RWPE2 (cell line): ENCODE data around the gene POU6F1.

Experiments
- ATAC-seq: fragments of 200-7000 bp; cut with Tn5 transposase; 3 replicates; pipeline ENCODE4 v1.9.1; 2021; ENCODE audit warnings: low read depth
- DNase-seq: peaks from one replicate; pipeline ENCODE4 v3.0.0-alpha.2; 2020; ENCODE audit warnings: low spot score
- H3K27ac ChIP-seq: fragments of 450-650 bp; 2 replicates; pipeline ENCODE4 v1.5.1; 2017; ENCODE audit warnings: mild to moderate bottlenecking; ENCODE audit not compliant: poor library complexity, severe bottlenecking
- H3K27me3 ChIP-seq: fragments of 250-450 bp; sonication (Bioruptor Pico); 2 replicates; pipeline ENCODE4 v1.5.1; 2021; ENCODE audit warnings: mild to moderate bottlenecking, moderate library complexity; ENCODE audit not compliant: insufficient read depth, poor library complexity, severe bottlenecking
- H3K36me3 ChIP-seq: fragments of 250-450 bp; sonication (Bioruptor Pico); 2 replicates; pipeline ENCODE4 v1.5.1; 2020; ENCODE audit warnings: low read depth, mild to moderate bottlenecking, moderate library complexity
- H3K4me1 ChIP-seq: fragments of 250-450 bp; sonication (Bioruptor Pico); 2 replicates; pipeline ENCODE4 v1.5.1; 2021; ENCODE audit warnings: mild to moderate bottlenecking, moderate library complexity; ENCODE audit not compliant: insufficient read depth, poor library complexity, severe bottlenecking
- H3K4me3 ChIP-seq: fragments of 250-450 bp; sonication (Bioruptor Pico); 2 replicates; pipeline ENCODE4 v1.5.1; 2021; ENCODE audit warnings: mild to moderate bottlenecking, moderate library complexity; ENCODE audit not compliant: severe bottlenecking
- H3K9me3 ChIP-seq: fragments of 250-450 bp; sonication (Bioruptor Pico); 2 replicates; pipeline ENCODE4 v1.5.1; 2021; ENCODE audit warnings: mild to moderate bottlenecking, moderate library complexity; ENCODE audit not compliant: severe bottlenecking
- TF ChIP-seq, protein P1 (sequence below): fragments of 450-650 bp; IDR thresholded peaks from one replicate; pipeline ENCODE4 v1.5.1; 2017; ENCODE audit warnings: mild to moderate bottlenecking, moderate library complexity; ENCODE audit not compliant: poor library complexity, severe bottlenecking

POU6F1 gene

DNA sequence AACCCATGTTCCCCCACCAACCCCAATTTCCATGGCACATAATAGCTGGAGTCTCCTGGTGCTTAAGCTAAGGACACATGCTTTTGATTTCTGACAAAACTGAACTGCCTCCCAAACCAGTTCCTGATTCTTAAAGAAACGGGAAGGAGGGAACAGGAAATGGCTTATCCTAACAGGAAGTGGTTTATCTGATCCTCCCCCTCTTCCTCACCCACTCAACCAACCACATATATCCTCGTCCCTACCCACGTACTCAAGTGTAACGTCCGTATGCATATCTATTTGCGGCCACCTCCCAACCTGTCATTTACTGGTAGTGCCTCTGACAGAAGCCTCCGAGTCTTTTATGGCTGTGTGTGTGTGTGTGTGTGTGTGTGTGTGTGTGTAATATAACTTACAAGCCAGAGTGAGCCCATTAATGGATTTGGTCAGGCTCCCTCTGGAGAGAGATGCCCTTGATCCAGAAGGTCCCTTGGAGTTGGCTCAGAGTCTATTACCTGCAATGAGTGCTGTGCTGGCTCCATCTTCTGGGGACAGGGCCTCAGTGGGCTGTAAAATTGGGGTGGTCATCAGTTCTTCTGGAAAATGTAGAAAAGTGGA lies 28.5 kb upstream of the POU6F1 start:
- Histone ChIP-seq H3K27ac (peak overlapping the region; percentile 12), H3K4me3 (no peak overlapping the region), H3K36me3 (peaks cover 44% of the 10 kb centered on the region), H3K4me1 (peaks cover 6% of the 10 kb centered on the region), H3K9me3 (no peaks in the 10 kb centered on the region), H3K27me3 (no peaks in the 10 kb centered on the region)
- TF ChIP-seq, protein P1, sequence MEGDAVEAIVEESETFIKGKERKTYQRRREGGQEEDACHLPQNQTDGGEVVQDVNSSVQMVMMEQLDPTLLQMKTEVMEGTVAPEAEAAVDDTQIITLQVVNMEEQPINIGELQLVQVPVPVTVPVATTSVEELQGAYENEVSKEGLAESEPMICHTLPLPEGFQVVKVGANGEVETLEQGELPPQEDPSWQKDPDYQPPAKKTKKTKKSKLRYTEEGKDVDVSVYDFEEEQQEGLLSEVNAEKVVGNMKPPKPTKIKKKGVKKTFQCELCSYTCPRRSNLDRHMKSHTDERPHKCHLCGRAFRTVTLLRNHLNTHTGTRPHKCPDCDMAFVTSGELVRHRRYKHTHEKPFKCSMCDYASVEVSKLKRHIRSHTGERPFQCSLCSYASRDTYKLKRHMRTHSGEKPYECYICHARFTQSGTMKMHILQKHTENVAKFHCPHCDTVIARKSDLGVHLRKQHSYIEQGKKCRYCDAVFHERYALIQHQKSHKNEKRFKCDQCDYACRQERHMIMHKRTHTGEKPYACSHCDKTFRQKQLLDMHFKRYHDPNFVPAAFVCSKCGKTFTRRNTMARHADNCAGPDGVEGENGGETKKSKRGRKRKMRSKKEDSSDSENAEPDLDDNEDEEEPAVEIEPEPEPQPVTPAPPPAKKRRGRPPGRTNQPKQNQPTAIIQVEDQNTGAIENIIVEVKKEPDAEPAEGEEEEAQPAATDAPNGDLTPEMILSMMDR, result no peak
- peak; percentile 39 for ATAC-seq
- DNase-seq, result no peak

DNA sequence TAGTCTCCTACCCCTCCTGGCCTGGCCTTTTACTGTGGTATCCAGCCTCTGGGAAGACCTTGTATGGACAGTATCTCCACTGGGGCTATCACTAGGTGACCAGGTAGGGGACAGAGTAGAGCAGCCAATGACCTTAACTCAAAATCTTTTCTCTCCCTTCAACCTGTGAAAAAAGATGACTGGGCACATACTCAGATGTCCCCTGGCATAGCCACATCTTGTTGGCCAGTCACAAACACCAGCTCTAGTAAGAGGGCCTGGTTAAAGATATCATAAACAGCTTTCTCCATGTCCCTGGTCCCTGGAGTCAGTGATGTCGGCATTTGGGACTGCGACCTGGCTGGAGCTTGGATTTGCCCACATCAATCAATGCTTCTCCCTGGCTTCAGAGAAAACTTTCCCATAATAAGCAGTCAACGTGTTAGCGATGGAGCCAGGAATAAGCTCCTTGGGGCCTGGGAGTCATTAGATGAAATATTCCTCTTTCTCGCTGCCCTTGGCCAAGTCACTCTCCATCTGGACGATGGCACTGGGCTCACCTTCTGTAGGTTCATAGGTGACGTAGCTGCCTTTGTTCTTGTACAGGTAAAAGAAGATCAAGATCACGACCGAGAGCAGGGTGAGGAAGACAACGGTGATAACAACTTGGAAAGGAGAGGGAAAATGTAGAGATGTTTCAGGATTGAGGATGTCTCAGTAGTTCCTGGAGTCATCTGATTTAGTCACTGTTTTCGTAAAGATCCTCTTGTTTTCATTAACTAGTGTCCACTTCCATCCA lies 27.8 kb upstream of the POU6F1 start:
- ATAC-seq, result no peak
- Histone ChIP-seq H3K4me3 (no peak overlapping the region), H3K27ac (peak overlapping the region; percentile 12), H3K9me3 (no peaks in the 10 kb centered on the region), H3K36me3 (peaks cover 50% of the 10 kb centered on the region), H3K4me1 (peaks cover 6% of the 10 kb centered on the region), H3K27me3 (no peaks in the 10 kb centered on the region)
- DNase-seq, result no peak
- TF ChIP-seq, protein P1, result no peak

DNA sequence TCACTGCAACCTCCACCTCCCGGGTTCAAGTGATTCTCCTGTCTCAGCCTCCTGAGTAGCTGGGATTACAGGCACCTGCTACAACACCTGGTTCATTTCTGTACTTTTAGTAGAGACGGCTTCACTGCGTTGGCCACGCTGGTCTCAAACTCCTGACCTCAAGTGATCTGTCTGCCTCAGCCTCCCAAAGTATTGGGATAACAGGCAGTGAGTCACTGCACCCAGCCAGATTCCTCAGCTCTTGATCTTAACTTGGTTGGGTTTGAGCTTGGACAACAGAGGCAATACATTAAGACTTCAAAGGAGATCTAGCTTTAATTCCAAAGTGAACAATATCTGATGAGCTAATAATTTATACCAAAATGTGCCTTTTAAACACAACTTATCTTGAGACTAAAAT lies 26.4 kb upstream of the POU6F1 start:
- ATAC-seq, result no peak
- Histone ChIP-seq H3K36me3 (peaks cover 57% of the 10 kb centered on the region), H3K4me3 (no peak overlapping the region), H3K27me3 (no peaks in the 10 kb centered on the region), H3K4me1 (peaks cover 6% of the 10 kb centered on the region), H3K27ac (no peak overlapping the region), H3K9me3 (no peaks in the 10 kb centered on the region)
- no peak for DNase-seq
- TF ChIP-seq, protein P1, result no peak

DNA sequence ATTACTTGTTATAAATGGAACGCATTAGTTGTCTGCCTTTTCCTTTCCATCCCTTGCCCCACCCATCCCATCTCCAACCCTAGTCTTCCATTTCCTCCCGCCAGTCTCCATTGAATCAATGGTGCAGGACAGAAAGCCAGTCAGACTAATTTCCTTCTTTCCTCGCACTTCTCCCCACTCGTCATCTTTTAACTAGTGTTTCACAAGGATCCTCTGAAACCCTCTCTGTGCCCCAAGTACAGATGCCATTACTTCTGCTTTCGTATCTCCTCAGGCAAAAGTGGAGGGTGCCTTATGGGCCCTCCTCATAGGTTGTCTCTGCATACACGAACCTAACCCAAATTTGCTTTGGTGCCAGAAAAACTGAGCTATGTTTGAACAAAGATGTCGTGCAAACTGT lies 25.0 kb upstream of the POU6F1 start:
- H3K9me3 ChIP-seq, result no peaks in the 10 kb centered on the region
- ATAC-seq, result no peak
- no peak for DNase-seq
- no peaks in the 10 kb centered on the region for H3K27me3 ChIP-seq
- peaks cover 57% of the 10 kb centered on the region for H3K36me3 ChIP-seq
- no peak overlapping the region for H3K27ac ChIP-seq
- H3K4me1 ChIP-seq, result peaks cover 6% of the 10 kb centered on the region
- H3K4me3 ChIP-seq, result no peak overlapping the region
- TF ChIP-seq, protein P1, result no peak

DNA sequence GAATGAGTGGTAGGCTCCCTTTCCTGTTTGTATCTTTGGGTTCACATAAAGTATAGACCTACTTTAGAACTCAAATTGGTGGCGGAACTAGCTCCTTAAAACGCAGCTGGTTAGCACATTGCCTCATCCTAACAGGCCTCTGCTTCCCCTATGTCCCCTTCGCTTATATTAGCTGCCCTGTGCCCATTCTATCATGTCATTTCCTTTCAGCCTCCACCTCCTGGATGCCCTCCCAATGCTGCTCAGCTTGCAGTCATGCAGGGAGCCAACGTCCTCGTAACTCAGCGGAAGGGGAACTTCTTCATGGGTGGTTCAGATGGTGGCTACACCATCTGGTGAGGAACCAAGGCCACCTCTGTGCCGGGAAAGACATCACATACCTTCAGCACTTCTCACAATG lies 24.3 kb upstream of the POU6F1 start:
- DNase-seq, result no peak
- Histone ChIP-seq H3K27ac (no peak overlapping the region), H3K9me3 (no peaks in the 10 kb centered on the region), H3K36me3 (peaks cover 57% of the 10 kb centered on the region), H3K4me1 (peaks cover 6% of the 10 kb centered on the region), H3K27me3 (no peaks in the 10 kb centered on the region), H3K4me3 (no peak overlapping the region)
- ATAC-seq, result no peak
- TF ChIP-seq, protein P1, result no peak
